Measurements from ENCODE around the gene PPP1R12C.

The PPP1R12C gene

GRCh38 chr19:55058781-55059610, 58.4 kb downstream of the PPP1R12C start:
- H3K4me3 ChIP-seq (ENCODE audit: low read length) = no peak overlapping the region
- TF ChIP-seq CTCF (IDR thresholded peaks at IDR 0.05; ENCODE audit: insufficient read depth, low read depth, low read length, missing control alignments) = no peak
- DNase-seq (ENCODE audit: low read depth) = no peak

GRCh38 chr19:55056827-55057226, 60.6 kb downstream of the PPP1R12C start:
- no peak for TF ChIP-seq CTCF (IDR thresholded peaks at IDR 0.05; ENCODE audit: insufficient read depth, low read depth, low read length, missing control alignments)
- H3K4me3 ChIP-seq (ENCODE audit: low read length) = no peak overlapping the region
- no peak for DNase-seq (ENCODE audit: low read depth)

DNA sequence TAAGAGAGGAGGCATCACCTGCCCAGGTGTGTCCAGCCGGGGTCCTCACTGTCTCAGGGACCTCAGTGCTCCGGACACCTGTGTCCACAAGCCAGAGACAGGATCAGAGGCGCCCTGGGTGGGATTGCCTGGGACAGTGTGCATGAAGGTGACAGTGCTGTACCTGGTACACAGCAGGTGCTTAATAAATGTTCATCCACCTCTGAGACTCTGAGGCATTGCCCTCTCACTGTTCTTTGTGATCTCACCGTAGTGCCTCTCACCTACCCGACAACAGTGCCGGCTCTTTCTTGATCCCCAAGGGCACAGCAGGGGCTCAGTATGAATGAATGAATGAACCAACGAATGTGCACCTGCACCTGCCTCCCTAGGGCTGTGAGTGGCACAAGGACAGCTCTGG, 63.7 kb downstream of the PPP1R12C start:
- TF ChIP-seq CTCF (IDR thresholded peaks at IDR 0.05; ENCODE audit: insufficient read depth, low read depth, low read length, missing control alignments) = no peak
- no peak overlapping the region for H3K4me3 ChIP-seq (ENCODE audit: low read length)
- no peak for DNase-seq (ENCODE audit: low read depth)

- no peak for DNase-seq (ENCODE audit: low read depth)
- TF ChIP-seq CTCF (IDR thresholded peaks at IDR 0.05; ENCODE audit: insufficient read depth, low read depth, low read length, missing control alignments) = no peak
- no peak overlapping the region for H3K4me3 ChIP-seq (ENCODE audit: low read length)
These were observed 66.5 kb downstream of the PPP1R12C start for GRCh38 chr19:55050749-55051532.

DNA sequence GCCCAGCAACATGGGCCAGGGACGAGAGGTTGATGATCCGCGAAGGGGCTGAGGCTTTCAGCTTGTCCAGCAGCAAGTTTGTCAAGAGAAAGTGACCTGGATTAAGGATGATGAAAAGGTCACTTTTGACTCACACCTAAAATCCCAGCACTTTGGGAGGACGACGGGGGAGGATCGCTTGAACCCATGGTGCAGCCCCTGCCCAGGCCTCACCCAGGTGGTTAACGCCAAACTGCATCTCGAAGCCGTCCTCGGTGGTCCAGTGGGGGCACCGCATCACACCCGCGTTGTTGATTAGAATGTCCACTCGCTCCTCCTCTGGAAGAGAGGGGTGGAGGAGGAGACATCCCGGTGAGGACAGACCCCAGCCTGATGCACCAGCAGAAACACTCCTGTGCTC, 69.0 kb downstream of the PPP1R12C start:
- no peak for DNase-seq (ENCODE audit: low read depth)
- H3K4me3 ChIP-seq (ENCODE audit: low read length) = no peak overlapping the region
- no peak for TF ChIP-seq CTCF (IDR thresholded peaks at IDR 0.05; ENCODE audit: insufficient read depth, low read depth, low read length, missing control alignments)

- H3K4me3 ChIP-seq (ENCODE audit: low read length) = no peak overlapping the region
- DNase-seq (ENCODE audit: low read depth) = no peak
- TF ChIP-seq CTCF (IDR thresholded peaks at IDR 0.05; ENCODE audit: insufficient read depth, low read depth, low read length, missing control alignments) = no peak
These were observed 69.5 kb downstream of the PPP1R12C start for GRCh38 chr19:55047951-55048350.
